SK-N-MC (cell line): ENCODE data around the gene SPACA4.
A peak's percentile ranks its signal among the peaks of the same experiment; 100 is the strongest.
"Not testable (repeated sequence)": the region's sequence is repeated elsewhere in the genome, so short reads cannot be mapped to it uniquely, and the experiment has no call there.

Experiments
- DNase-seq: peaks from one replicate; pipeline ENCODE4 v3.0.0-alpha.2; 2011; ENCODE audit warnings: low read depth, low spot score
- H3K27ac ChIP-seq: fragments of 200-600 bp; sonication (generic); 2 replicates; pipeline ENCODE4 v1.5.1; 2016; ENCODE audit warnings: mixed run types
- H3K36me3 ChIP-seq: fragments of 200-600 bp; sonication (generic); 2 replicates; pipeline ENCODE4 v1.6.1; 2017; ENCODE audit warnings: antibody characterized with exemption, low read length, mixed read lengths; ENCODE audit not compliant: insufficient read depth
- H3K4me3 ChIP-seq: fragments of 200-600 bp; sonication (generic); 2 replicates; pipeline ENCODE4 v1.5.1; 2016
- H3K9ac ChIP-seq: fragments of 200-600 bp; sonication (generic); 2 replicates; pipeline ENCODE4 v1.8.0; 2017; ENCODE audit warnings: mixed run types, mixed read lengths; ENCODE audit not compliant: insufficient read length
- H3K9me3 ChIP-seq: fragments of 200-600 bp; sonication (generic); 2 replicates; pipeline ENCODE4 v1.6.1; 2017; ENCODE audit warnings: low read depth, mild to moderate bottlenecking, antibody characterized with exemption, low read length, moderate library complexity, mixed read lengths
- EZH2 ChIP-seq: fragments of 200-600 bp; sonication (generic); IDR thresholded peaks from one replicate; pipeline ENCODE4 v1.6.1; 2017; ENCODE audit warnings: antibody characterized with exemption
- FOXP2 ChIP-seq: optimal IDR thresholded peaks from 2 replicates; pipeline ENCODE3; 2011; ENCODE audit warnings: mild to moderate bottlenecking, moderate library complexity; ENCODE audit not compliant: insufficient read depth; ENCODE audit errors: extremely low read length, control extremely low read depth
- POLR2AphosphoS5 ChIP-seq: IDR thresholded peaks from 2 replicates; pipeline ENCODE4 v1.6.1; 2012; ENCODE audit warnings: mild to moderate bottlenecking, low read depth, low read length, borderline replicate concordance

SPACA4 gene

GRCh38 chr19:48628486-48629296 lies 22.1 kb downstream of the SPACA4 start:
- H3K27ac ChIP-seq, result no peak overlapping the region

GRCh38 chr19:48629297-48629598 lies 22.7 kb downstream of the SPACA4 start:
- Histone ChIP-seq H3K9ac (no peak overlapping the region), H3K9me3 (no peaks in the 10 kb centered on the region), H3K36me3 (peaks cover 5% of the 10 kb centered on the region; the same call in 1 of the 2 replicates), H3K4me3 (no peak overlapping the region; the same call in 1 of the 2 replicates), H3K27ac (no peak overlapping the region)
- DNase-seq, result no peak
- TF ChIP-seq FOXP2 (no peak), POLR2AphosphoS5 (no peak), EZH2 (no peak)

More at GRCh38 chr19:48628486-48629296, 22.1 kb downstream of the SPACA4 start:
- Histone ChIP-seq H3K36me3 (peaks cover 5% of the 10 kb centered on the region; the same call in 1 of the 2 replicates), H3K9me3 (no peaks in the 10 kb centered on the region), H3K9ac (no peak overlapping the region), H3K4me3 (no peak overlapping the region)
- DNase-seq, result no peak
- TF ChIP-seq POLR2AphosphoS5 (no peak), FOXP2 (no peak), EZH2 (no peak)

- Histone ChIP-seq H3K36me3 (peaks cover 5% of the 10 kb centered on the region; the same call in 1 of the 2 replicates), H3K9ac (peak overlapping the region; percentile 66), H3K9me3 (no peaks in the 10 kb centered on the region), H3K4me3 (peak overlapping the region; percentile 73), H3K27ac (peak overlapping the region; percentile 92)
- TF ChIP-seq EZH2 (no peak), POLR2AphosphoS5 (peak; percentile 65), FOXP2 (no peak)
- DNase-seq, result no peak
These were observed 23.2 kb downstream of the SPACA4 start for GRCh38 chr19:48629599-48630295.

- peak; percentile 22; the same call in 1 of the 2 replicates for TF ChIP-seq POLR2AphosphoS5
- TF ChIP-seq FOXP2, result no peak
- no peak for TF ChIP-seq EZH2
- Histone ChIP-seq H3K9ac (peak overlapping the region; percentile 66), H3K4me3 (peak overlapping the region; percentile 73), H3K9me3 (no peaks in the 10 kb centered on the region), H3K36me3 (peaks cover 5% of the 10 kb centered on the region; the same call in 1 of the 2 replicates), H3K27ac (peak overlapping the region; percentile 92)
- no peak for DNase-seq
These were observed 23.9 kb downstream of the SPACA4 start for GRCh38 chr19:48630296-48631063.

GRCh38 chr19:48631225-48631624 lies 24.7 kb downstream of the SPACA4 start:
- H3K36me3 ChIP-seq, result peaks cover 5% of the 10 kb centered on the region; the same call in 1 of the 2 replicates
- H3K9me3 ChIP-seq, result no peaks in the 10 kb centered on the region
- peak overlapping the region; percentile 92 for H3K27ac ChIP-seq
- peak overlapping the region; percentile 73 for H3K4me3 ChIP-seq
- TF ChIP-seq EZH2, result no peak
- TF ChIP-seq FOXP2, result no peak
- no peak for TF ChIP-seq POLR2AphosphoS5
- H3K9ac ChIP-seq, result no peak overlapping the region
- no peak for DNase-seq

- not testable (repeated sequence) for H3K36me3 ChIP-seq, H3K9me3 ChIP-seq
- peak overlapping the region; percentile 88 for H3K4me3 ChIP-seq
These were observed 25.7 kb downstream of the SPACA4 start for GRCh38 chr19:48632286-48632685.

GRCh38 chr19:48632692-48633147 lies 26.2 kb downstream of the SPACA4 start:
- Histone ChIP-seq H3K27ac (peak overlapping the region; percentile 97), H3K36me3 (peaks cover 5% of the 10 kb centered on the region; the same call in 1 of the 2 replicates), H3K9ac (no peak overlapping the region), H3K4me3 (peak overlapping the region; percentile 88), H3K9me3 (no peaks in the 10 kb centered on the region)
- TF ChIP-seq EZH2 (no peak), POLR2AphosphoS5 (no peak), FOXP2 (no peak)
- no peak for DNase-seq

More at GRCh38 chr19:48632286-48632685, 25.7 kb downstream of the SPACA4 start:
- H3K9ac ChIP-seq, DNase-seq: not testable (repeated sequence)
- peak overlapping the region; percentile 97 for H3K27ac ChIP-seq
